Measurements from ENCODE around the gene HTR3E. TPM values are rescaled to one million over a fixed set of nuclear protein-coding genes. Genes with fewer than 3 reads are reported as not detected.

Gene HTR3E
- total RNA-seq, 4 donors from 2014 or later = not detected

DNA sequence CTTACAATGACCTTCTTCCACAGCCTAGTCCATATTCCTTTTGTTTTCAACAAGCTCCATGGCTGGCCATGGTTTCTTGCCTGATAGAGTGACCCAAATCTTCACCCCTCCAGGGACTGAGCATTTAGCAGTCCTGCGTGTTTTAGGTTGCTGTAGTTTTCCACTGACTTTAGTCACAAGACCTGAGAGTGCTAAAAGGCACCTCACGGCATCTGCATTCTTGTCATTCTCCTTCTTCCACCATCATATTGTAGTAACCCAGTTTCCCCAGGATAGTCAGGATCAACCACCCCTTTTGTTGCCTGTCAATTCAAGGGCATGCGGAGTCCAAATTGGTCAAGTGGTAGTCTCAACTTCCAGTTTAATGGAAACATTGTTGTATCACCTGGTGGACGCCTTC lies 23.2 kb upstream of the HTR3E start:
- Histone ChIP-seq H3K27me3 (no peaks in the 10 kb centered on the region), H3K27ac (no peak overlapping the region), H3K9me3 (no peaks in the 10 kb centered on the region), H3K4me3 (no peak overlapping the region), H3K36me3 (no peaks in the 10 kb centered on the region), H3K4me1 (no peaks in the 10 kb centered on the region)
- DNase-seq (no peak), ATAC-seq (no peak)
- in situ Hi-C loops (cut with MboI; ENCODE audit: low sequenced_read_pairs in 4 of 4) = no loop called here
- intact Hi-C loops (cut with DNase I; ENCODE audit: low total_unique reads) = no loop called here
- no peak for TF ChIP-seq POLR2A (IDR thresholded peaks at IDR 0.05)
- TF ChIP-seq, protein P1, sequence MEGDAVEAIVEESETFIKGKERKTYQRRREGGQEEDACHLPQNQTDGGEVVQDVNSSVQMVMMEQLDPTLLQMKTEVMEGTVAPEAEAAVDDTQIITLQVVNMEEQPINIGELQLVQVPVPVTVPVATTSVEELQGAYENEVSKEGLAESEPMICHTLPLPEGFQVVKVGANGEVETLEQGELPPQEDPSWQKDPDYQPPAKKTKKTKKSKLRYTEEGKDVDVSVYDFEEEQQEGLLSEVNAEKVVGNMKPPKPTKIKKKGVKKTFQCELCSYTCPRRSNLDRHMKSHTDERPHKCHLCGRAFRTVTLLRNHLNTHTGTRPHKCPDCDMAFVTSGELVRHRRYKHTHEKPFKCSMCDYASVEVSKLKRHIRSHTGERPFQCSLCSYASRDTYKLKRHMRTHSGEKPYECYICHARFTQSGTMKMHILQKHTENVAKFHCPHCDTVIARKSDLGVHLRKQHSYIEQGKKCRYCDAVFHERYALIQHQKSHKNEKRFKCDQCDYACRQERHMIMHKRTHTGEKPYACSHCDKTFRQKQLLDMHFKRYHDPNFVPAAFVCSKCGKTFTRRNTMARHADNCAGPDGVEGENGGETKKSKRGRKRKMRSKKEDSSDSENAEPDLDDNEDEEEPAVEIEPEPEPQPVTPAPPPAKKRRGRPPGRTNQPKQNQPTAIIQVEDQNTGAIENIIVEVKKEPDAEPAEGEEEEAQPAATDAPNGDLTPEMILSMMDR (IDR thresholded peaks at IDR 0.05 in 4 of 5, conservative IDR thresholded peaks at IDR 0.05 in 1 of 5) = no peak

DNA sequence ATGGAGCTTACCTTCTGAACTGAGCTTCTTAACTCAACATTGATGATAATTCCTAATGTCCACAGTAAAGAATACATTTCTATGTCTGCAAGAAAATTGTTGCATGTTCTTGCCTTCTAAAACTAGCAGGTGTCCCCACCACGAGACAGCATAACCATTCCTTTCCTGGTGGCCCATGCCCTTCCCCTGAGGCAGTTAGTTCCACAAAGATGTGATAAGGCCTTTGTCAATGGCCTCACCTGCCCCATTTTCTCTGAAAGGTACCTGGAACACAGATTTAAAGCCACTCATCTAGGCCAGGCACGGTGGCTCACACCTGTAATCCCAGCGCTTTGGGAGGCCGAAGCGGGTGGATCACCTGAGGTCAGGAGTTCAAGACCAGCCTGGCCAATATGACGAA lies 21.0 kb upstream of the HTR3E start:
- Histone ChIP-seq H3K4me3 (no peak overlapping the region), H3K27me3 (no peaks in the 10 kb centered on the region), H3K27ac (no peak overlapping the region), H3K4me1 (no peaks in the 10 kb centered on the region), H3K9me3 (no peaks in the 10 kb centered on the region), H3K36me3 (no peaks in the 10 kb centered on the region)
- TF ChIP-seq POLR2A (IDR thresholded peaks at IDR 0.05) = no peak
- TF ChIP-seq, protein P1 (IDR thresholded peaks at IDR 0.05 in 4 of 5, conservative IDR thresholded peaks at IDR 0.05 in 1 of 5) = no peak
- intact Hi-C loops (cut with DNase I; ENCODE audit: low total_unique reads) (no loop called here), in situ Hi-C loops (cut with MboI; ENCODE audit: low sequenced_read_pairs in 4 of 4) (no loop called here)
- DNase-seq (no peak), ATAC-seq (no peak)

DNA sequence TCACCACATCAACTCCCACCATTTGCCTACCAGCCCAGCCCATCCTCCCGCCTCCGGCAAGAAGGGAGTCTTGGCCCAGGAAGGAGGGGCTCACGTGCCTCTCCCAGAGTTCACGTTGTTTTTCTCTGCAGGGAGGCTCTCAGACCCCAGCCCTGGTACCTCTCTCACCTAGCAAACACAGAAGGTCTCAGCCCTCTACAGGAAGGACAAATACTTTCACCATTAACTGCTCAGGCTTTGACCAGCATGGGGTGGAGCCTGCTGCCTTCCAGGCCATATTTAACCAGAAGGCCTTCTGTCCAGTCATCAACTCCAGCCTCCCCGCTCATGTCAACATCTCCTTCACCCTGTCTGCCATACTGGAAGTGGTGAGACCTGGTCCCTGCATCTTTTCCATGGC lies 19.0 kb upstream of the HTR3E start:
- no peaks in the 10 kb centered on the region for H3K4me1 ChIP-seq
- no peaks in the 10 kb centered on the region for H3K36me3 ChIP-seq
- no peak for TF ChIP-seq POLR2A (IDR thresholded peaks at IDR 0.05)
- TF ChIP-seq, protein P1 (IDR thresholded peaks at IDR 0.05 in 4 of 5, conservative IDR thresholded peaks at IDR 0.05 in 1 of 5) = no peak
- intact Hi-C loops (cut with DNase I; ENCODE audit: low total_unique reads) (no loop called here), in situ Hi-C loops (cut with MboI; ENCODE audit: low sequenced_read_pairs in 4 of 4) (no loop called here)
- H3K4me3 ChIP-seq = no peak overlapping the region
- ATAC-seq (no peak), DNase-seq (no peak)
- no peaks in the 10 kb centered on the region for H3K27me3 ChIP-seq
- H3K9me3 ChIP-seq = no peaks in the 10 kb centered on the region
- no peak overlapping the region for H3K27ac ChIP-seq

DNA sequence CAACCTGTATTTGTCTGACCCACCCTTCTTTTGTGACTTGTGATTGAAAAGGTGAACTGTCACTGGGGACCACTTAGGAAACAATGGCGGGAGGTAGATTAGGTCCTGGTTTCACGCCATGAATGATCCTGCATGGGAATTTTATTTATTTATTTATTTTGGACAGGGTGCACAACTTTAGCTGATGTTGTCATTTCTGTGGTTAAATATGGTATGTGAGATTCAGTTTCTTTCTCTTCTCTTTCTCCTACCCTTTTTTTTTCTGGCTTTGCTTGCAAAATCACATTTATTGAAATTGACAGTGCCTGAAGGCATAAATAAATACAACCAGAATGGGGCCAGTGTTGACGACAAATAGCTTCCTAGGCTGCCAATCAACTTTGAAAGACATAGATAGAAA lies 18.0 kb upstream of the HTR3E start:
- Histone ChIP-seq H3K27ac (no peak overlapping the region), H3K36me3 (no peaks in the 10 kb centered on the region), H3K4me1 (no peaks in the 10 kb centered on the region), H3K4me3 (no peak overlapping the region), H3K9me3 (no peaks in the 10 kb centered on the region), H3K27me3 (no peaks in the 10 kb centered on the region)
- DNase-seq = no peak
- TF ChIP-seq, protein P1 (IDR thresholded peaks at IDR 0.05 in 4 of 5, conservative IDR thresholded peaks at IDR 0.05 in 1 of 5) = no peak
- no peak for TF ChIP-seq POLR2A (IDR thresholded peaks at IDR 0.05)
- intact Hi-C loops (cut with DNase I; ENCODE audit: low total_unique reads) (no loop called here), in situ Hi-C loops (cut with MboI; ENCODE audit: low sequenced_read_pairs in 4 of 4) (no loop called here)
- ATAC-seq = no peak

DNA sequence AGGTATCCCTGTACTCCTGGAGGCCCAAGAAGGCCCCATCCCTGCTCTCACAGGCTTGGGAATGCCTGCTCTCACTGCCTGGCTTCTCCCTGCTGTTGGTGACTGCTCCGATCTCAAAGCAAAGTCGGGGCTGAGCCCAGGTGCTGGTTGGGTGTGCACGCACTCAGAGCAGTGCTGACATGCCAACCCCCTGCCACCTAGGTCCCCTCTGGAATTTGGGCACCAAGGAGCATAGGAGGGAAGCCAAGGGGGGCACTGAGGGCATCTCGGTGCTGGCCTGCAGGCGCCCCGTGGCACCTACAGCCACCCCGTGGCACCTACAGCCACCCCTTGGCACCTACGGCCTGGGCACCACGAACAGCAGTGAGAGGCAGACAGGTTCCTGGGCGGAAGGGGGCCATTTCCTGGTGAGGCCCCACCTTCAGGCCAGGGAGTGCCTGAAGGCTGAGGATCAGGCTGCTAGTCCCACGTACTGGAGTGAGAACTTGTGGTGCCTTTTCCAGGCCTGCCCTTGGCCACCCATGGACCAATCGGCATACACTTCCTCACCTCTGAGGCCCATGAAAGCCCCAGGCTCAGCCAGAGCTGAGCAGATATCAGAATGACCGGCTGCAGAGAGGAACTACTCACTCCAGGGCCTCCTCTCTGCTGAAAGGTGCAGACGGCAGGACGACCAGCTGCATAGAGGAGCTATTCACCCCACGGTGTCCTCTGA lies 15.6 kb upstream of the HTR3E start:
- TF ChIP-seq POLR2A (IDR thresholded peaks at IDR 0.05) = no peak
- TF ChIP-seq, protein P1 (IDR thresholded peaks at IDR 0.05 in 4 of 5, conservative IDR thresholded peaks at IDR 0.05 in 1 of 5) = no peak
- no peaks in the 10 kb centered on the region for H3K36me3 ChIP-seq
- H3K9me3 ChIP-seq = no peaks in the 10 kb centered on the region
- DNase-seq (no peak), ATAC-seq (no peak)
- intact Hi-C loops (cut with DNase I; ENCODE audit: low total_unique reads) (no loop called here), in situ Hi-C loops (cut with MboI; ENCODE audit: low sequenced_read_pairs in 4 of 4) (no loop called here)
- H3K27ac ChIP-seq = no peak overlapping the region
- no peak overlapping the region for H3K4me3 ChIP-seq
- no peaks in the 10 kb centered on the region for H3K27me3 ChIP-seq
- no peaks in the 10 kb centered on the region for H3K4me1 ChIP-seq
